ENCODE data around the gene GSE1. TPM values are rescaled to one million over a fixed set of nuclear protein-coding genes. Genes with fewer than 3 reads are reported as not detected.

Gene GSE1
- total and polyA plus RNA-seq, 2 donors from 2014 or later: 9.5 to 92.8 TPM

DNA sequence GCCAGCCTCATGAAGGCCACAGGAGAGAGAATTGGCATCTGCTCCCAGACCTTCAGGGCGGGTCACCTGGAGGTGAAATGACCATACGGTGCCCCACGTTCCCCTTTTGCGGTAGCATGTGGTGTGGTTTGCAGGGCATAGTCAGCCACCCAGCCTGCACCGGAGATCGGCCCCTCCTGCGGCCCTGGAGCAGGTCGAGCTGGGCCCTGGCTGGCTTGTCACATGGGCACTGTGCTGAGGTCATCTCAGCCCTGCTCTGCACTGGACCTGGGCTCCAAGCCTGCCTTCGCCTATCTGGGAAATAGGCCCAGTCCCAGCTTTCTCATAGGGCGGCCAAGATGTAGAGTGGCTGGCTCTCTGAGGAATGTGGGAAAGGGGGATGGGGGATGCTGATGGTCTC is 16.2 kb downstream of the GSE1 start:
- TF ChIP-seq, protein P1, sequence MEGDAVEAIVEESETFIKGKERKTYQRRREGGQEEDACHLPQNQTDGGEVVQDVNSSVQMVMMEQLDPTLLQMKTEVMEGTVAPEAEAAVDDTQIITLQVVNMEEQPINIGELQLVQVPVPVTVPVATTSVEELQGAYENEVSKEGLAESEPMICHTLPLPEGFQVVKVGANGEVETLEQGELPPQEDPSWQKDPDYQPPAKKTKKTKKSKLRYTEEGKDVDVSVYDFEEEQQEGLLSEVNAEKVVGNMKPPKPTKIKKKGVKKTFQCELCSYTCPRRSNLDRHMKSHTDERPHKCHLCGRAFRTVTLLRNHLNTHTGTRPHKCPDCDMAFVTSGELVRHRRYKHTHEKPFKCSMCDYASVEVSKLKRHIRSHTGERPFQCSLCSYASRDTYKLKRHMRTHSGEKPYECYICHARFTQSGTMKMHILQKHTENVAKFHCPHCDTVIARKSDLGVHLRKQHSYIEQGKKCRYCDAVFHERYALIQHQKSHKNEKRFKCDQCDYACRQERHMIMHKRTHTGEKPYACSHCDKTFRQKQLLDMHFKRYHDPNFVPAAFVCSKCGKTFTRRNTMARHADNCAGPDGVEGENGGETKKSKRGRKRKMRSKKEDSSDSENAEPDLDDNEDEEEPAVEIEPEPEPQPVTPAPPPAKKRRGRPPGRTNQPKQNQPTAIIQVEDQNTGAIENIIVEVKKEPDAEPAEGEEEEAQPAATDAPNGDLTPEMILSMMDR (IDR thresholded peaks at IDR 0.05; ENCODE audit: borderline replicate concordance, extremely low read depth, insufficient read depth): no peak
- no peak for DNase-seq
- FAIRE-seq: no peak
- peaks cover 0 to 20% (median 15%) of the 10 kb centered on the region in 3 donors for H3K4me1 ChIP-seq (ENCODE audit: control insufficient read depth in 2 of 3, insufficient read depth in 2 of 3, low read depth in 1 of 3, low read length in 3 of 3)
- no peak overlapping the region for H3K4me3 ChIP-seq (ENCODE audit: low read length in 3 of 3)
- H3K9me3 ChIP-seq (ENCODE audit: control insufficient read depth in 2 of 3, insufficient read depth in 1 of 3, low read length in 3 of 3): peaks cover 0 to 7% (median 0%) of the 10 kb centered on the region in 3 donors
- H3K27me3 ChIP-seq (ENCODE audit: control insufficient read depth, insufficient read depth, low read length): no peaks in the 10 kb centered on the region
- H3K27ac ChIP-seq (ENCODE audit: low read depth in 2 of 2, low read length in 2 of 2): no peak overlapping the region
- no peak overlapping the region for H3K9ac ChIP-seq (ENCODE audit: low read length in 3 of 3)
- intact Hi-C loops (cut with DNase I): no loop called here
- H3K36me3 ChIP-seq (ENCODE audit: control insufficient read depth in 2 of 3, insufficient read depth in 3 of 3, low read length in 3 of 3): no peaks in the 10 kb centered on the region

DNA sequence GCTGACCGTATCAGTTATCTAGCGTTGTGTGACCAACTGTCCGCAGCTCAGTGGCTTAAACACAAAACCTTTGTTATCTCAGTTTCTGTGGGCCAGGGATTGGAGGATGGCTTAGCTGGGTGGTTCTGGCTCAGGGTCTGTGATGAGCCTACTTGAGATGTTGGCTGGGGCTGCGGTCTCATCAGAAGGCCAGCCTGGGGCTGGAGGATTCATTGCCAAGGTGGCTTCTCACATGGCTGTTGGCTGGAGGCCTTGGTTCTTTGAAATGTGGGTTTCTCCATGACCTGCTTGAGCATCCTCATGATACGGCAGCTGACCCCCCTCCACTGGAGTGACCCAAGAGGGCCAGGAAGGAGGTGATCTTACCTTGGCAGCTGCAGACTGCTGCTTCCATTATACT is 16.7 kb downstream of the GSE1 start:
- Histone ChIP-seq H3K4me1 (ENCODE audit: control insufficient read depth in 2 of 3, insufficient read depth in 2 of 3, low read depth in 1 of 3, low read length in 3 of 3) (peaks cover 0 to 20% (median 15%) of the 10 kb centered on the region in 3 donors), H3K36me3 (ENCODE audit: control insufficient read depth in 2 of 3, insufficient read depth in 3 of 3, low read length in 3 of 3) (no peaks in the 10 kb centered on the region), H3K27me3 (ENCODE audit: control insufficient read depth, insufficient read depth, low read length) (no peaks in the 10 kb centered on the region), H3K9me3 (ENCODE audit: control insufficient read depth in 2 of 3, insufficient read depth in 1 of 3, low read length in 3 of 3) (peaks cover 0 to 7% (median 0%) of the 10 kb centered on the region in 3 donors), H3K4me3 (ENCODE audit: low read length in 3 of 3) (no peak overlapping the region), H3K9ac (ENCODE audit: low read length in 3 of 3) (no peak overlapping the region), H3K27ac (ENCODE audit: low read depth in 2 of 2, low read length in 2 of 2) (no peak overlapping the region)
- no peak for DNase-seq
- intact Hi-C loops (cut with DNase I): no loop called here
- no peak for FAIRE-seq
- TF ChIP-seq, protein P1 (IDR thresholded peaks at IDR 0.05; ENCODE audit: borderline replicate concordance, extremely low read depth, insufficient read depth): no peak

DNA sequence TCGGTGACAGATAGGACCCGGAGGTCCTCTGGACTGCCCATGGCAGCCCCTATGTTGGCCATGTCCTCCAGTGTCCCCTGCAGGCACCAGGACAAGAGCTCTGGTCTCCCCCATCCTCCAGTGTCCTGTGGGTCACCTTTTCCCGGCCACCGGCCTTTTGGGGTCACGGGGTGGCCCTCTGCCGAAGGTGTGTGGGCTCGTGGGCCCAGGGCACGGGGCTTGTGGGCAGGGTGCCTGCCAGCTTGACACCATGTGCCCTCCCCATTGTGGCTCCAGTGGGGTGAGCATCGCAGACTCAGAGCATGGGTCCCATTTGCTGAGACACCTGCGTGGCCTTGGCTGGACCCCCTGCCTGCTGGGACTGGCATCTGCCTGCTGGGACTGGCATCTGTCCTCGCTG is 18.1 kb downstream of the GSE1 start:
- H3K9ac ChIP-seq (ENCODE audit: low read length in 3 of 3): no peak overlapping the region
- intact Hi-C loops (cut with DNase I): no loop called here
- H3K27ac ChIP-seq (ENCODE audit: low read depth in 2 of 2, low read length in 2 of 2): no peak overlapping the region
- FAIRE-seq (no peak), DNase-seq (no peak)
- peaks cover 0 to 24% (median 6%) of the 10 kb centered on the region in 3 donors for H3K4me1 ChIP-seq (ENCODE audit: control insufficient read depth in 2 of 3, insufficient read depth in 2 of 3, low read depth in 1 of 3, low read length in 3 of 3)
- H3K27me3 ChIP-seq (ENCODE audit: control insufficient read depth, insufficient read depth, low read length): no peaks in the 10 kb centered on the region
- H3K9me3 ChIP-seq (ENCODE audit: control insufficient read depth in 2 of 3, insufficient read depth in 1 of 3, low read length in 3 of 3): peaks cover 0 to 7% (median 0%) of the 10 kb centered on the region in 3 donors
- TF ChIP-seq, protein P1 (IDR thresholded peaks at IDR 0.05; ENCODE audit: borderline replicate concordance, extremely low read depth, insufficient read depth): no peak
- no peaks in the 10 kb centered on the region for H3K36me3 ChIP-seq (ENCODE audit: control insufficient read depth in 2 of 3, insufficient read depth in 3 of 3, low read length in 3 of 3)
- H3K4me3 ChIP-seq (ENCODE audit: low read length in 3 of 3): no peak overlapping the region

Measured in kidney (tissue), 14 donors.